Left lung (tissue), 10 donors: ENCODE data around the gene RPN2. TPM values are rescaled to one million over a fixed set of nuclear protein-coding genes. Genes with fewer than 3 reads are reported as not detected.
A peak's percentile ranks its signal among the peaks of the same experiment; 100 is the strongest.

Source experiments
- ATAC-seq: fragments of 200-7000 bp; cut with Tn5 transposase; one replicate; pipeline ENCODE4 v1.9.1; 2020; ENCODE audit warnings: moderate library complexity
- DNase-seq, 4 donors: peaks; one replicate each; pipeline ENCODE4 v3.0.0-alpha.2; 2013 to 2020
- H3K27ac ChIP-seq, 2 donors: fragments of 200-600 bp; sonication (generic) in 1 of 2; one replicate each; pipeline versions ENCODE4 v1.5.0 to v1.8.0; 2020 to 2021
- H3K27me3 ChIP-seq, 2 donors: fragments of 200-600 bp; sonication (generic) in 1 of 2; one replicate each; pipeline versions ENCODE4 v1.5.0 to v1.8.0; 2020 to 2021
- H3K36me3 ChIP-seq, 2 donors: fragments of 200-600 bp; sonication (generic) in 1 of 2; one replicate each; pipeline versions ENCODE4 v1.5.0 to v1.8.0; 2020 to 2021
- H3K4me1 ChIP-seq, 2 donors: fragments of 200-600 bp; one replicate each; pipeline ENCODE4 v1.8.0; 2021
- H3K4me3 ChIP-seq, 2 donors: fragments of 200-600 bp; sonication (generic) in 1 of 2; one replicate each; pipeline versions ENCODE4 v1.5.0 to v1.8.0; 2020 to 2021; ENCODE audit warnings: mild to moderate bottlenecking in 1 of 2
- H3K9me3 ChIP-seq, 2 donors: fragments of 200-600 bp; sonication (generic) in 1 of 2; one replicate each; pipeline versions ENCODE4 v1.5.0 to v1.8.0; 2020 to 2021
- intact Hi-C, 2 donors: fragments of 100-400 bp; cut with DNase I; formaldehyde crosslinking; loops; one replicate each; pipeline versions ENCODE4 v1.11.2 to v1.14.2; 2022
- polyA plus RNA-seq, 6 donors: library from polyadenylated mRNA; unstranded; fragments of 120-200 nt; gene quantifications; one replicate each; pipeline ENCODE4 v1.2.1, GENCODE V29; 2013; ENCODE audit not compliant: insufficient read length in 6 of 6
- total RNA-seq, 2 donors: library from RNA; stranded (reverse); fragmentation: NEBNext Ultra II Directional; extraction: Animal tissue kit (Norgen Biotek cat#: 25700); gene quantifications; one replicate each; pipeline ENCODE4 v1.2.1, GENCODE V29; 2021
- TF ChIP-seq, protein P1 (sequence below), 2 donors: fragments of 200-600 bp; sonication (generic) in 1 of 2; IDR thresholded peaks; one replicate each; pipeline versions ENCODE4 v1.5.0 to v1.8.0; 2021; ENCODE audit warnings: antibody characterized with exemption in 2 of 2
- donor health status: DM: no; HTN: yes; CAD: no.
- donor health status: DM: no; HTN: no; CAD: no.

Gene RPN2
- total and polyA plus RNA-seq, 8 donors, result 202 to 269 (median 229) TPM

DNA sequence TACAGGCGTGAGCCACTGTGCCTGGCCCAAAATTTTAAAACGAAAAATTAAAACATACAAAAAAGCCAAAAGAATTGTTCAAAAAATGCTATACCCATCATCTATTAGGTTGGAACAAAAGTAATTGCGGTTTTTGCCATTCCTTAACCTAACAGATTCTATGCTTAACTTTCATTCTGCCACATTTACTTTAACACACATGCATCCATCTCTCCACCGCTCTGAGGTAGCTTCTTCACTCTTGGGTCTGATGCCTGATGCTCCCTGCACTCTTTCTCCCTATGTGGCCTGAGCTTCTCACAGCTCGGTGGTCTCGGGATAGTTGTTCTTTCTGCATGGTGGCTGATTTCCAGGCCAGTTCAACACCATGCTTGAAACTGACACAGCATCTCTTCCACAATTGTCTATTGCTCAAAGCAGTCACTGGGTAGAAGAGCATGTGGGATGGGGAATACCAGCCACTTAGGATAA is 105.6 kb downstream of the RPN2 start:
- H3K27ac ChIP-seq, result no peak overlapping the region
- H3K4me3 ChIP-seq, result no peak overlapping the region
- TF ChIP-seq, protein P1, sequence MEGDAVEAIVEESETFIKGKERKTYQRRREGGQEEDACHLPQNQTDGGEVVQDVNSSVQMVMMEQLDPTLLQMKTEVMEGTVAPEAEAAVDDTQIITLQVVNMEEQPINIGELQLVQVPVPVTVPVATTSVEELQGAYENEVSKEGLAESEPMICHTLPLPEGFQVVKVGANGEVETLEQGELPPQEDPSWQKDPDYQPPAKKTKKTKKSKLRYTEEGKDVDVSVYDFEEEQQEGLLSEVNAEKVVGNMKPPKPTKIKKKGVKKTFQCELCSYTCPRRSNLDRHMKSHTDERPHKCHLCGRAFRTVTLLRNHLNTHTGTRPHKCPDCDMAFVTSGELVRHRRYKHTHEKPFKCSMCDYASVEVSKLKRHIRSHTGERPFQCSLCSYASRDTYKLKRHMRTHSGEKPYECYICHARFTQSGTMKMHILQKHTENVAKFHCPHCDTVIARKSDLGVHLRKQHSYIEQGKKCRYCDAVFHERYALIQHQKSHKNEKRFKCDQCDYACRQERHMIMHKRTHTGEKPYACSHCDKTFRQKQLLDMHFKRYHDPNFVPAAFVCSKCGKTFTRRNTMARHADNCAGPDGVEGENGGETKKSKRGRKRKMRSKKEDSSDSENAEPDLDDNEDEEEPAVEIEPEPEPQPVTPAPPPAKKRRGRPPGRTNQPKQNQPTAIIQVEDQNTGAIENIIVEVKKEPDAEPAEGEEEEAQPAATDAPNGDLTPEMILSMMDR (IDR thresholded peaks at IDR 0.05), result no peak
- no peaks in the 10 kb centered on the region for H3K9me3 ChIP-seq
- DNase-seq (no peak), ATAC-seq (no peak)
- no peaks in the 10 kb centered on the region for H3K36me3 ChIP-seq
- peaks cover 0 to 8% of the 10 kb centered on the region in 2 donors for H3K4me1 ChIP-seq
- intact Hi-C loops, result loop anchor here in 1 of 2 donors (5.0 kb wide), 1 partner anchor 98 kb away; no protein-coding TSS in a partner anchor
- no peaks in the 10 kb centered on the region for H3K27me3 ChIP-seq

DNA sequence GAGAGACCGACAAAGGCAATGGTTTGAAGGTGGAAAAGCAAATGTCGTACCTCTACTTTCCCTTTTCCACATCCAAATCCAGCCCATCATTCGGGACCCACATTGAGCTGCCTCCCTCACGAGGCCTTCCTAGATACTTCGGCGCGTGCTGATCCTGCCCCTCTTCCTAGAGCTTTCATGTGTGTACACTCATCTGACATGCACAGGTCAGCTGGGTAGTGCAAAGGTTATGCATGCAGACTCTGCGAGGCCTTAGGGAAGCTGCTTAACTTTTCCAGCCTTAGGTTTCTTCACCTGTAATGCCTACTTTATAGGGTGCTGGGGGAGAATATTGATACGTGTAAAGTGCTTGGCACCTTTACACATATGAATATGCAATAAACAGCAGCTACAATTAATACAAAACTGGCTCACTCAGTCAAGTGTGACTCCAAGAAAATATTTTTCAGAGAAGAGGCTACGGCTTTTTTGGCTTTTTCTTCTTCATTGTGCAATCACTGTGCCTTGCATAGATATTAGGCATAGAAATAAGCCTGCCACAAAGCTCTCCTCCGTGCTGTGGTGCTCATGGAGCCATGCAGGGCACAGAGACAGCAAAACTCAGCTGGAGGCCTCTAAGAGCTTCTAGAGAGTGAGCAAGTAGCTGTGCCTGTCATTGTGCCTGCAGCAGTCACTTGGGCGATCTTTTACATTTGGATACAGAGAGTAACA is 106.7 kb downstream of the RPN2 start:
- Histone ChIP-seq H3K27ac (no peak overlapping the region), H3K4me3 (no peak overlapping the region), H3K36me3 (no peaks in the 10 kb centered on the region), H3K4me1 (peaks cover 0 to 16% of the 10 kb centered on the region in 2 donors), H3K9me3 (no peaks in the 10 kb centered on the region), H3K27me3 (no peaks in the 10 kb centered on the region)
- DNase-seq (no peak), ATAC-seq (no peak)
- TF ChIP-seq, protein P1 (IDR thresholded peaks at IDR 0.05), result no peak
- intact Hi-C loops, result no loop called here

DNA sequence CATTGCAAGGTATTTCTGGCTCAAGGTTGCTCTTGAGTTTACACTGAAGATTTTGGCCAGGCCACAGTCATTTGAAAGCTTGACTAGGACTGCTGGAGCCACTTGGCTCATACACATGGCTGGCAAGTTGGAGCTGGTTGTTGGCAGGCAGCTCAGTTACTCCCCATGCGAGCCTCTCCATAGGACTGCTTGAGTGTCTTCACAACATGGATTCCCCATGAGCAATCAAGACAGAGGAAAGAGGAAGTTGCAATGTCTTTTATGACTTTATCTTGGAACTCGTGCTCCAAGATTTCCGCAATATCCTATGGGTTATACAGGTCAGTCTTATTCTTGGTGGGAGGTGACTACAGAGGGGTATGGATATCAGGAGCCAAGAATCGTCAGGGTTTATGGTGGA is 109.0 kb downstream of the RPN2 start:
- H3K27ac ChIP-seq, result peak overlapping the region in 1 of 2 donors; percentile 94
- no peaks in the 10 kb centered on the region for H3K27me3 ChIP-seq
- peaks cover 0 to 12% of the 10 kb centered on the region in 2 donors for H3K36me3 ChIP-seq
- TF ChIP-seq, protein P1 (IDR thresholded peaks at IDR 0.05), result no peak
- no peaks in the 10 kb centered on the region for H3K9me3 ChIP-seq
- peak; percentile 59 for ATAC-seq
- intact Hi-C loops, result no loop called here
- H3K4me1 ChIP-seq, result peaks cover 3 to 37% of the 10 kb centered on the region in 2 donors
- peak in 1 of 4 donors; percentile 62 for DNase-seq
- H3K4me3 ChIP-seq, result no peak overlapping the region

DNA sequence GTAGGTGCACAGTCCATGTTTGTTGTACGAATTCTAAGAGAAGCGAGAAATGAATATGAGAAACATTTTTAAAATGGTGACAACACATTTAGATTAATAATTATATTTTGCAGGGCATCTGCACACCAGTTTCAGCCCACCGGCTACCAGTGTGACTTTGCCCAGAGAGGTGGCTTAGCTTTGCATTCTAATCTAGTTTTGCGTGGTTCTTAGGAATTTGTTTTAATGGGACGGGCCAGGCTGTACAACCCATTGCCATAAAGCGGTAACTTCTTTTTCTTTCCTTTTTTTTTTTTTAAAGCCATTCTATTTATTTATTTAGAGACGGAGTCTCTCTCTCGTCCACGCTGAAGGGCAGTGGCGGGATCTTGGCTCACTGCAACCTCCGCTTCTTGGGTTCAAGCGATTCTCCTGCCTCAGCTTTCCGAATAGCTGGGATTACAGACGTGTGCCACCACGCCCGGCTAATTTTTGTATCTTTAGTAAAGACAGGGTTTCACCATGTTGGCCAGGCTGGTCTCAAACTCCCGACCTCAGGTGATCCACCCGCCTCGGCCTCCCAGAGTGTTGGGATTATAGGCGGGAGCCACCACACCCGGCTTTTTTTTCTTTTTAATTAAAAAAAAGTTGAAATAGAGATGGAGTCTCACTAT is 111.2 kb downstream of the RPN2 start:
- Histone ChIP-seq H3K36me3 (peaks cover 0 to 18% of the 10 kb centered on the region in 2 donors), H3K4me1 (peaks cover 11 to 59% of the 10 kb centered on the region in 2 donors), H3K9me3 (no peaks in the 10 kb centered on the region), H3K27me3 (no peaks in the 10 kb centered on the region), H3K4me3 (peak overlapping the region; percentile 73 to 92), H3K27ac (peak overlapping the region; percentile 90 to 94)
- intact Hi-C loops, result no loop called here
- ATAC-seq (no peak), DNase-seq (no peak)
- TF ChIP-seq, protein P1 (IDR thresholded peaks at IDR 0.05), result no peak

Other genes with a start within 250 kb of the RPN2 start
- 100 to 1,000 TPM; 128 to 197 TPM for gene SAMHD1, start 227.6 kb upstream of the RPN2 start, total RNA-seq
- gene SAMHD1, start 227.6 kb upstream of the RPN2 start, polyA plus RNA-seq, result 10 to 100 TPM; 31.8 to 41.7 (median 37.2) TPM
- gene RBL1, start 83.3 kb upstream of the RPN2 start, total RNA-seq, result 10 to 100 TPM in 1 of 2 donors, 1 to 10 TPM in 1; 9.8 to 13.4 TPM
- gene RBL1, start 83.3 kb upstream of the RPN2 start, polyA plus RNA-seq, result 10 to 100 TPM; 10.9 to 15.4 (median 12.7) TPM
- gene MROH8, start 218 bp downstream of the RPN2 start, total RNA-seq, result 1 to 10 TPM; 1.8 to 2.2 TPM
- 1 to 10 TPM; 4.5 to 7.0 (median 5.8) TPM for gene MROH8, start 218 bp downstream of the RPN2 start, polyA plus RNA-seq
- not detected for gene GHRH, start 82.5 kb downstream of the RPN2 start, total RNA-seq
- not detected for gene GHRH, start 82.5 kb downstream of the RPN2 start, polyA plus RNA-seq
- 10 to 100 TPM; 30.6 to 34.6 TPM for gene MANBAL, start 110.3 kb downstream of the RPN2 start, total RNA-seq
- gene MANBAL, start 110.3 kb downstream of the RPN2 start, polyA plus RNA-seq, result 10 to 100 TPM; 50.2 to 62.4 (median 56.7) TPM
- 10 to 100 TPM; 37.4 to 53.5 TPM for gene SRC, start 166.8 kb downstream of the RPN2 start, total RNA-seq
- gene SRC, start 166.8 kb downstream of the RPN2 start, polyA plus RNA-seq, result 10 to 100 TPM; 63.5 to 93.0 (median 77.0) TPM